Adipose tissue (tissue), 3 donors: Measurements from ENCODE around the gene OVOL1. TPM values are rescaled to one million over a fixed set of nuclear protein-coding genes. Genes with fewer than 3 reads are reported as not detected.
"Not testable (repeated sequence)": the region's sequence is repeated elsewhere in the genome, so short reads cannot be mapped to it uniquely, and the experiment has no call there.

Source experiments
- H3K27ac ChIP-seq: one replicate; pipeline ENCODE4 v1.5.1; 2013; ENCODE audit warnings: low read depth, low read length
- WGBS, 3 donors: extraction: QIAGEN DNeasy Blood & Tissue Kit; methylation state at CpG; one replicate each; pipeline ENCODE4 v1.1.7; 2013; 5-methylcytosine and 5-hydroxymethylcytosine counted together
- polyA plus RNA-seq, 3 donors: library from polyadenylated mRNA; stranded (reverse); fragments of 200-250 nt; gene quantifications; one replicate each; pipeline ENCODE4 v1.2.3, GENCODE V29; 2013
- donor health status: healthy with polysubstance abuse.
- donor health status: Bipolar disorder and iron deficiency.
- donor health status: healthy.

The OVOL1 gene
- polyA plus RNA-seq, 3 donors: 0.21 to 0.68 TPM; not detected in 1

DNA sequence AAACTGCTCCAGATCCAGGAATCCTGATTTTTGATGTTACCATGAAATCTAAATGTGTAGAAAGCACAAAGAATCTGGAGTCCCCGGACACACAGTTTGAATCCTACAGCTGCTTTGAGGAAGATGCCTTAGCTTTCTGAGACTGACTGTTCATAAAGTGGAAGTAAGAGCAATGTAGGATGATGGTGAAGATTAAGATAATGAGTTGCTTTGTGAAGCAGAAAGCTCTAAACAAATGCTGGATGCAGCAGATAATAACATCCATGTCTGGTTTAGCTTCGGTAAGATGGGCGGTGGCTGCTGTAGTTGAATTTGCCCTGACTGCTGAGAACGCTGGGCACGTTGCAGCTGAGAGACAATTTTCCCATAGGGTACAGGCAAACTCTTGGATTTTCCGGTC lies 20.1 kb downstream of the OVOL1 start:
- no peak overlapping the region for H3K27ac ChIP-seq
- 55 to 60% (median 60%) methylated on average over 6 of the region's 6 CpGs for WGBS, 3 donors

DNA sequence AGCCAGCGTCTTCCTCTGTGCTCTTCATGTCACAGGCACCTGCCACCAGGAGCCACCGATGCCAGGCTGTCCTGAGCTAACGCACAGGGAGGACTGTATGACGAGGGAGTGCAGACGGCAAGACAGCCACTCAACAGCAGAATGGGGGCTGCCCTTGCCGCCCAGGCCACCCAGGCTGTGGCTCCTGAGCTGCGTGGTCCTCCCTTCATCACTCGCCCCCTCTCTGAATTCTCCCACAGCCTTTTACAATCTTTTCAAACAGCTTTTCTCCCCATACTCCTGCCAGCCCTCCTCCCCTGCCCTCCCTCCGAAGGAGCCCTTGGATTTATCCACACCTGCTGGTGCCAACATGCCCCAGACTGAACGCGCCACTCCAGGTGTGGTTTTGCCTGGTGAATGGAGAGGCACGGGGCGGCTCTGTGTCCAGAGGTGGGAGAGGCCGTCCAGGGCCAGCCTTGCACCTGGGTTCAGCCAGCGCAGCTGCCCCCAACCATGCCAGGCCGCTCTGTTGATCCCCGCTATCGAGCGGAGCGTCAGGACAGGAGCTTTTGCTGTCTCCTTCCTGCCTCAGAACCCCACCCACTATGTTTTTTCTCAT lies 22.0 kb downstream of the OVOL1 start:
- H3K27ac ChIP-seq: no peak overlapping the region
- WGBS, 3 donors: 64 to 81% (median 77%) methylated on average over 20 of the region's 20 CpGs

GRCh38 chr11:65809496-65809895 lies 22.6 kb downstream of the OVOL1 start:
- no peak overlapping the region for H3K27ac ChIP-seq
- 79 to 86% (median 82%) methylated on average over 9 of the region's 9 CpGs for WGBS, 3 donors

GRCh38 chr11:65810046-65810868 lies 23.4 kb downstream of the OVOL1 start:
- H3K27ac ChIP-seq: no peak overlapping the region
- 80 to 88% (median 84%) methylated on average over 23 of the region's 23 CpGs for WGBS, 3 donors

- 54 to 67% (median 57%) methylated on average over 19 of the region's 19 CpGs for WGBS, 3 donors
- H3K27ac ChIP-seq: no peak overlapping the region
Measured at GRCh38 chr11:65811764-65812475, 25.1 kb downstream of the OVOL1 start.

GRCh38 chr11:65814131-65814985 lies 27.5 kb downstream of the OVOL1 start:
- H3K27ac ChIP-seq: no peak overlapping the region
- 46 to 55% (median 46%) methylated on average over 18 of the region's 18 CpGs for WGBS, 3 donors

DNA sequence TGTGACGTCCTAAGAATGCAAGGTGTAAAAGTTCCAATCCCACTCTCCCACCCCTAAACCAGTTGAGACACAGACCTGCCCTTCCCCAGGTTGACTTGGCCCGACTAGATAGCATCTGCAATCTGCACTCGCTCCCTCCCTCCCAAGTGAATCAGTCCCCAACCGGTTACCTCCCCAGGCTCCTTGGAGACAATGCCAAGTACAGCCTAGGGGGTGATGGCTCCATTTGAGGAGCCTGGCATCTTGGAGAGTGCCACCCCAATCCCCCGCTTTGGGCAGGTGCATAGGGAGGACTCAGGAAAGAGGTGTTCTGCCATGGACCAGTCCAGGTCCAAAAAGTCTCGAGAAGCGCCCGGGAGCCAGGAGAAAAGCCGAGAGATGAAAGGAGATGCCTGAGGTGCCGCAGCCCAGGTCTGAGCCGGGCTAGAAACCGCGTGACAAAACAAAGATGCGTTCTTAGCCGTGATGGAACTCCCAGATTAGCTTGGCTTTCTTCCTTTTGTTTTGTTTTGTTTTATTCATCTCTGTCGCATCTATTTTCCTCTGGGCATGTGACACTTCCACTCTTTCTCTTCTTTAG lies 28.2 kb downstream of the OVOL1 start:
- H3K27ac ChIP-seq: no peak overlapping the region
- 85 to 90% (median 88%) methylated on average over 16 of the region's 16 CpGs for WGBS, 3 donors

DNA sequence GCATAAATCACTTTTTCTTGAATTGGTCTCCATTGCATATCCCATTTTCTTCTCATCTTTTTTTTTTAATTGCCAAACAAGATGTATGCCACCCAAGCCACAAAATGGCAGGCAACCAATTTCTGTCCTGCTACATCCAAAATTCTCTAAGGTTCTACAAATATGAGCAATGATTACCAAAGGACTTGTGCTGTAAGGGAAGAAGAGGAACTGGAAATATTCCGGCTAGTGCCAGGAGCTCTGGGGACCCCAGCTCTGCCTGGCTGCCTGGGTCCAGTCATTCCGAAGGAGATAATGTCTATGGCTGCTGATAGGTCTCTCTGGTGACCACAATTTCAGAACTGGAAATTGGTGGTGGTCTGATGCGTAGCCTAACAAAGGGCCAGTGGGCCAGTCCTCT lies 29.8 kb downstream of the OVOL1 start:
- H3K27ac ChIP-seq: no peak overlapping the region
- WGBS, 3 donors: 78 to 99% (median 89%) methylated on average over 3 of the region's 3 CpGs

- H3K27ac ChIP-seq: no peak overlapping the region
- 54 to 70% (median 69%) methylated on average over 5 of the region's 5 CpGs for WGBS, 3 donors
Measured at GRCh38 chr11:65817312-65817834, 30.5 kb downstream of the OVOL1 start.

DNA sequence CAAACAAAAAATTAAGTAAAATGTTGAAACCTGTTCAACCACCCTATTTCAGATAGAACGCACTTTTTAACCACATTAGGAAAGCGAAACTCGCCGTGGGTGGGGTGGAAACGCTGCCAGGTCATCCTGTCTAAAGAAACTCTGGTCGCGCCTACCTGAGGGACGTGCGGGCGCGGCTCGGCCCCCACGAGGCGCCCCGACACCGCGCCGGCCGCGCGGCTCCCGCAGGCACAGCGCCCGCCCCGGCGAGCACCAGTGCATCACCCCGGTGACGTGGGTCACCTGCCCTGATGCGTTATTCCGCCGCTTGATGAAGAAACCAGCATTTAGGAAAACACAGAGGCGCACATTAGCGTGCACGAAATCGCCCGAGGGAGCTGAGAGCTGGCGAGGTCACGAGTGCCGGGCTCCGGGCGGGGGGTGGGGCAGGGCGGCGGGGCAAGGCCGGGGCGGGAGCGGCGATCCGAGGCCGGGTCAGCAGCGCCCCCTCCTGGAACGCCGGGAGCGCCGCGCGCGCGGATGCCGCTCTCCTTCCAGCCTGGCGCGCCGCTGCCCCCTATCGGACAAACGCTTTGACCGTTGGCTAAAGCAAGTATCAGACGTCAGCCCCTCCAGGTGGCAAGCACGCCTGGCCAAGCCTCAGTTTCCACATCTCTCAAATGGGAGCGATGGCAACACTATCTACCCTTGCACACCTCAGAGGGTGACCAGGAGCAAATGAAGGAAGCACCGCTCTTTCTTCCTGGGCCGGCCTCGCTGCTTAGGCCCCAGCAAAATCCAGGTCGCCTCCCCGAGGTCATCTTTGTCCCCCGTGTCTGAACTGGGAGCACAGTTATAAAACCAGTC lies 31.2 kb downstream of the OVOL1 start:
- no peak overlapping the region for H3K27ac ChIP-seq
- 6 to 7% (median 6%) methylated on average over 64 to 74 of the region's 74 CpGs for WGBS, 3 donors

- WGBS, 3 donors: 45 to 57% (median 46%) methylated on average over 8 of the region's 8 CpGs
- no peak overlapping the region for H3K27ac ChIP-seq
Measured at GRCh38 chr11:65821107-65821506, 34.2 kb downstream of the OVOL1 start.

GRCh38 chr11:65822776-65823528 lies 36.1 kb downstream of the OVOL1 start:
- WGBS, 3 donors: 40 to 81% (median 77%) methylated on average over 15 of the region's 15 CpGs
- H3K27ac ChIP-seq: no peak overlapping the region

DNA sequence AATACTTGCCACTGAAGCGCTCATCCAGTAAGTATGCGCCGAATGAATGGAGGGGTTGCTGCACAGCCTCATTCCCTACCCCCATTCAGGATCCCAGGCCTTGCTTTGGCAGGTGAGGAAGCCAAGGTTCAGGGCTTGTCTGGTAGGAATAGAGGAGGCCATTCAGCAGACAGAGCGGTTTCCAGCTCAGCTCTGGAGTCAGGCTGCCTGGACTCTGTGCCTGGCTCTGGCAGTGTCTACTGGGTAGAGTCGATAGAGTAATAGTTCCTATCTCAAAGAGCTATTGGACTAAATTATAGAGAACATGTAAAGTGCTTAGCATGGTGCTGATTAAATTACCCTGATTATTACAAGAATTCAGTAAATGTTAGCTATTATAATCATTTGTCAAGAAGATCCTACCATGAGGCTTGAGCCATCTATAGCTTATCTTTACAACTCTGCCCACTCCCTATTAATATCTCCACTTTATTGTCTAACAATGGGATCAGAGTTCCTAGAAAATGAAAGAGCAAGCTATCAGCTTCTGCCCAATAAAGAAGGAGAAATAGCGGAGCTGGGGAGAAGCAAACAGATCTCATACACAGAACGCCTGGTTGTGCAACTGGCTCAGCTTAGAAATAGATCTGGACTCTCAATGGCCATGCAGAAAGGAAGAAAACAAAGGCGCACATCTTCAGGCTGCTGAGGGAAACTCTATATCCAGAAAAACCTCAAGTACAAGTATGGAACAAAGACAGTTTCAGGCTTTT lies 40.3 kb downstream of the OVOL1 start:
- 83 to 87% (median 84%) methylated on average over 8 of the region's 8 CpGs for WGBS, 3 donors
- no peak overlapping the region for H3K27ac ChIP-seq

DNA sequence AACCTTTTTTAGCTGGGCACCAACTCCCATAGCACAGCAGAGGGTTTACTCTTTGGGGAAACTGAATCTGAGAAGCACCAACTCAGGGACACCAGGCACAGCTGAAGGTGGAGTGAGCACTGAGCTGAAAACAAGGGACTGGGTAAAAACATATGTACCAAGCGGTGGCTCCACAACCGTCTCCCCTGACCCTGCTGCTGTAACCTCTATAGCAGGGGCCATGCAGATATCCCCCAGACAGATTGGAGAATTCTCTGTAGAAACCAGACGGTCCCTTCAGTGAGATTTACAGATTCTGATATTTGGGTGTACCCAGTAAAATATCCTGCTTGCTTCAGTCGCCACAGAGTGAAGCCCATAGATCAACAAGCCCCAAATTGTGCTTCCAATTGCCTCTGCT lies 42.6 kb downstream of the OVOL1 start:
- WGBS, 3 donors: 55 to 77% (median 64%) methylated on average over 4 of the region's 4 CpGs
- H3K27ac ChIP-seq: no peak overlapping the region

DNA sequence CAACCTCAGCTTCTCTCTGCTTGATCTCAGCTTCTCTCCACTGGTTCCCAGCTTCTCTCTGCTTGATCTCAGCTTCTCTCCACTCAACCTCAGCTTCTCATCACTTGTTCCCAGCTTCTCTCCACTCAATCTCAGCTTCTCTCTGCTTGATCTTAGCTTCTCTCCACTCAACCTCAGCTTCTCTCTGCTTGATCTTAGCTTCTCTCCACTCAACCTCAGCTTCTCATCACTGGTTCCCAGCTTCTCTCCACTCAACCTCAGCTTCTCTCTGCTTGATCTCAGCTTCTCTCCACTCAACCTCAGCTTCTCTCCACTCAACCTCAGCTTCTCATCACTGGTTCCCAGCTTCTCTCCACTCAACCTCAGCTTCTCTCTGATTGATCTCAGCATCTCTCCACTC lies 45.4 kb downstream of the OVOL1 start:
- not testable (repeated sequence) for H3K27ac ChIP-seq
